Activated B cell treated with CpG ODN at 0.5 μM for 24 hours (primary cell): ENCODE results near the gene PES1. TPM values are rescaled to one million over a fixed set of nuclear protein-coding genes. Genes with fewer than 3 reads are reported as not detected.

Source experiments
- ATAC-seq: fragments of 200-7000 bp; cut with Tn5 transposase; one replicate; pipeline ENCODE4 v1.10.0; 2021; ENCODE audit warnings: low read depth, mild to moderate bottlenecking, moderate library complexity
- CTCF ChIA-PET: fragments of 350-600 bp; sonication (Branson Sonifier 250); formaldehyde crosslinking; loops from one replicate; lab custom pipeline; 2021; ENCODE audit warnings: antibody characterized with exemption; lab: Charles Lee
- POLR2A ChIA-PET: fragments of 350-600 bp; sonication (Branson Sonifier 250); formaldehyde crosslinking; loops from one replicate; lab custom pipeline; 2021; ENCODE audit warnings: antibody characterized with exemption; lab: Charles Lee
- DNase-seq: peaks from one replicate; pipeline ENCODE4 v3.0.0; 2022
- H3K27ac Mint-ChIP-seq: one replicate; pipeline ENCODE4 v1.8.0; 2020; ENCODE audit warnings: mixed read lengths
- H3K27me3 Mint-ChIP-seq: one replicate; pipeline ENCODE4 v1.8.0; 2021; ENCODE audit warnings: mixed read lengths
- H3K36me3 Mint-ChIP-seq: one replicate; pipeline ENCODE4 v1.8.0; 2021; ENCODE audit warnings: low read depth, mixed read lengths
- H3K4me1 Mint-ChIP-seq: one replicate; pipeline ENCODE4 v1.8.0; 2021; ENCODE audit warnings: mixed read lengths
- H3K4me3 Mint-ChIP-seq: one replicate; pipeline ENCODE4 v1.8.0; 2020; ENCODE audit warnings: mild to moderate bottlenecking, mixed read lengths
- H3K9me3 Mint-ChIP-seq: one replicate; pipeline ENCODE4 v1.8.0; 2020; ENCODE audit warnings: mixed read lengths
- intact Hi-C: fragments of 100-400 bp; cut with micrococcal nuclease; formaldehyde crosslinking; loops from one replicate; pipeline ENCODE4 v1.15.1; 2024
- total RNA-seq: library from RNA; stranded (reverse); gene quantifications from 2 replicates; pipeline ENCODE4 v1.2.3, GENCODE V29; 2022
- TF ChIP-seq, protein P1 (sequence below): fragments of 200-600 bp; IDR thresholded peaks from one replicate; pipeline ENCODE4 v1.8.0; 2022; ENCODE audit warnings: antibody characterized with exemption, mild to moderate bottlenecking

PES1 gene
- total RNA-seq, 1 donor from 2014 or later, result 124 TPM

DNA sequence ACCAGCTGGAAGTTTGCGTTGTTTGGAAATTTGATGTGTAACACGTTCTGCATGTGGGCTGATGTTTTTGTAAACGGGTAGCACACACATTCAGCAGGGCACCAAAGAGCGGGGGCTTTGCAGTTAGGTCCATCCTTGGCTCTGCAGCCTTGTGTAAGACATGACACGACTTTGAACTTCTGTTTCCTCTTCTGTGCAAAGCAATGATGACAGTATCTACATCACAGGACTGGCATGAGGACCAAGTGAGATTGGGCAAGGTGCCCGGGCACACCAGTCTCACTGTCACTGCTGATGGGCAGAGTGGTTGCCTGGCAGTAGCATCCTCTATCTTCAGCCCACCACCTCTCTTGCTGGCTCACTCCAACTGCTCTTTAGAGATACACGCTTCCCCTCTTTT, 18.6 kb upstream of the PES1 start:
- intact Hi-C loops, result no loop called here
- no peak for DNase-seq
- POLR2A ChIA-PET, result no interaction called here
- H3K9me3 Mint-ChIP-seq, result no peaks in the 10 kb centered on the region
- no peak overlapping the region for H3K27ac Mint-ChIP-seq
- no peak overlapping the region for H3K4me3 Mint-ChIP-seq
- H3K4me1 Mint-ChIP-seq, result peaks cover 35% of the 10 kb centered on the region
- no peaks in the 10 kb centered on the region for H3K36me3 Mint-ChIP-seq
- H3K27me3 Mint-ChIP-seq, result peaks cover 8% of the 10 kb centered on the region
- TF ChIP-seq, protein P1, sequence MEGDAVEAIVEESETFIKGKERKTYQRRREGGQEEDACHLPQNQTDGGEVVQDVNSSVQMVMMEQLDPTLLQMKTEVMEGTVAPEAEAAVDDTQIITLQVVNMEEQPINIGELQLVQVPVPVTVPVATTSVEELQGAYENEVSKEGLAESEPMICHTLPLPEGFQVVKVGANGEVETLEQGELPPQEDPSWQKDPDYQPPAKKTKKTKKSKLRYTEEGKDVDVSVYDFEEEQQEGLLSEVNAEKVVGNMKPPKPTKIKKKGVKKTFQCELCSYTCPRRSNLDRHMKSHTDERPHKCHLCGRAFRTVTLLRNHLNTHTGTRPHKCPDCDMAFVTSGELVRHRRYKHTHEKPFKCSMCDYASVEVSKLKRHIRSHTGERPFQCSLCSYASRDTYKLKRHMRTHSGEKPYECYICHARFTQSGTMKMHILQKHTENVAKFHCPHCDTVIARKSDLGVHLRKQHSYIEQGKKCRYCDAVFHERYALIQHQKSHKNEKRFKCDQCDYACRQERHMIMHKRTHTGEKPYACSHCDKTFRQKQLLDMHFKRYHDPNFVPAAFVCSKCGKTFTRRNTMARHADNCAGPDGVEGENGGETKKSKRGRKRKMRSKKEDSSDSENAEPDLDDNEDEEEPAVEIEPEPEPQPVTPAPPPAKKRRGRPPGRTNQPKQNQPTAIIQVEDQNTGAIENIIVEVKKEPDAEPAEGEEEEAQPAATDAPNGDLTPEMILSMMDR, result no peak
- ATAC-seq, result no peak
- CTCF ChIA-PET, result interaction anchor here (1.0 kb wide), 1 partner anchor 145 kb away, joined by 3 read pairs; no protein-coding TSS in a partner anchor

DNA sequence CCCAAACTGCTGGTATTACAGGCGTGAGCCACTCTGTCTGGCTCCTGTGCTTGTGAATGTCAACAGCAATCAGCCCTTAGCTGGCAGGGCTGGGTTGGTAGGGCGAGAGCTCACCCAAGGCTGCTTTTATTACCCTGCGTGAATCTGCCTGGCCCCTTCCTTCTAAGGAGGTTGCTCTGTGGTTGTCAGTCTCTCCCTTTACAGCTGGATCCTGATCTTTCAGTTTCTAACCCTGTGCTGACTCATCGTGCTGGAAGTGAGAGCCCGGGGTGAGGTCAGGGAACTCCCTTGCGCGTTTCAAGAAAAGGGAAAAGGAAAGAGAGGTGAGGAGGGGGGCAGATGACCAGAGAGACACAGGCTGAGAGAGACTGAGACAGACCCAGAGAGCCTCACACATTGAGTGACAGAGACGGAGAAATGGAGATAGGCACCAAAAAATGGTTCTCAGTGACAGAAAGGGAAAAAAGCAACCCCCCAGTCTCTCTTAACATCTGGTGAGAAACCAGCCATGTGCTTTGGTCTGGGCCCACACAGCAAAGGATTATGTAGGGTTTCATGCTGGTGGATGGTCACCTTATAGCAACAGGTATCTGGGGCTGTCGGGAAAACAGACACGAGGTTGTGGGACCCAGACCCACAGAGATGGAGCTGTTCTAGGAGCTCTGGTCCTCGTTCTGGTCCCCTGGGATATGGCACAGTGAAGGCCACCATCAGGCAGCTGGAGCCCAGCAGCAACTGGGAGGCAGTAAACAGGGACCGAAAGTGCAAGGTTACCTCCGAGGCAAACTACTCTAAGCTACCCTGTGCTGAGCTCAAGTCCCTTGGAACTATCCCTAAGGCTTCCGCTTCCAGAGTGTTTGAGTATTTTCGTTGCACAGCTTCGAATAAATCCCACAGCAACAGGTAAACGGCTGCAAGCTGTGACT, 17.8 kb upstream of the PES1 start:
- no peak overlapping the region for H3K27ac Mint-ChIP-seq
- POLR2A ChIA-PET, result interaction anchor here (0.6 kb wide), 1 partner anchor 224 kb away, joined by 6 read pairs; no protein-coding TSS in a partner anchor
- TF ChIP-seq, protein P1, result no peak

DNA sequence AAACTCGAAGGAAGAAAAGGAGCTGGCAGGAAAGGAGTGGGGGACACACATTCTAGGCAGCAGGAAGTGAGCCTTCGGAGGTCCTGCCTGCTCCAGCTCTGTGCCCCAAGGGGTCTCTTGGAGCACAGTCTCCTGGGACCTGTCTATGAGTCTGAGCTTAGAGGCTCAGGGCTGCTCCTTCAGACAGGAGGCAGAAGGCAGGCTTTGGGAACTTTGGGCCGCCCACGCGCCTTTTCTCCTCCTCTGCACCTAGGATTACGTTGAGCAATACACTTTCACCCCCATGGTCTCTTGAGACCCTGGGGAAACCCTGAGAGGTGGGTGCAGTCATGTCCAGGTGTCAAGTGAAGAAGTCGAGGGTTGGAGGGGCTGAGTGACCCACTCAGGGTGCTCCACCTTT, 16.2 kb upstream of the PES1 start:
- H3K9me3 Mint-ChIP-seq, result no peaks in the 10 kb centered on the region
- ChIA-PET POLR2A (interaction anchor here (0.9 to 1.4 kb wide), 2 partner anchors 16 to 553 kb away, joined by 3 to 8 read pairs; partner anchors contain the start of gene PES1), CTCF (interaction anchor here (2.7 kb wide), 1 partner anchor 27 kb away, joined by 11 read pairs; the partner anchor contains the start of gene SLC35E4)
- H3K36me3 Mint-ChIP-seq, result no peaks in the 10 kb centered on the region
- intact Hi-C loops, result no loop called here
- H3K27ac Mint-ChIP-seq, result no peak overlapping the region
- ATAC-seq (no peak), DNase-seq (no peak)
- H3K27me3 Mint-ChIP-seq, result peaks cover 5% of the 10 kb centered on the region
- H3K4me1 Mint-ChIP-seq, result peaks cover 35% of the 10 kb centered on the region
- TF ChIP-seq, protein P1, result no peak
- H3K4me3 Mint-ChIP-seq, result no peak overlapping the region

More for the DNA sequence above, 17.8 kb upstream of the PES1 start:
- H3K36me3 Mint-ChIP-seq, result no peaks in the 10 kb centered on the region
- intact Hi-C loops, result no loop called here
- no peaks in the 10 kb centered on the region for H3K9me3 Mint-ChIP-seq
- ATAC-seq (no peak), DNase-seq (no peak)
- CTCF ChIA-PET, result interaction anchor here (1.0 kb wide), 1 partner anchor 146 kb away, joined by 3 read pairs; no protein-coding TSS in a partner anchor
- H3K27me3 Mint-ChIP-seq, result peaks cover 8% of the 10 kb centered on the region
- peaks cover 35% of the 10 kb centered on the region for H3K4me1 Mint-ChIP-seq
- H3K4me3 Mint-ChIP-seq, result no peak overlapping the region

DNA sequence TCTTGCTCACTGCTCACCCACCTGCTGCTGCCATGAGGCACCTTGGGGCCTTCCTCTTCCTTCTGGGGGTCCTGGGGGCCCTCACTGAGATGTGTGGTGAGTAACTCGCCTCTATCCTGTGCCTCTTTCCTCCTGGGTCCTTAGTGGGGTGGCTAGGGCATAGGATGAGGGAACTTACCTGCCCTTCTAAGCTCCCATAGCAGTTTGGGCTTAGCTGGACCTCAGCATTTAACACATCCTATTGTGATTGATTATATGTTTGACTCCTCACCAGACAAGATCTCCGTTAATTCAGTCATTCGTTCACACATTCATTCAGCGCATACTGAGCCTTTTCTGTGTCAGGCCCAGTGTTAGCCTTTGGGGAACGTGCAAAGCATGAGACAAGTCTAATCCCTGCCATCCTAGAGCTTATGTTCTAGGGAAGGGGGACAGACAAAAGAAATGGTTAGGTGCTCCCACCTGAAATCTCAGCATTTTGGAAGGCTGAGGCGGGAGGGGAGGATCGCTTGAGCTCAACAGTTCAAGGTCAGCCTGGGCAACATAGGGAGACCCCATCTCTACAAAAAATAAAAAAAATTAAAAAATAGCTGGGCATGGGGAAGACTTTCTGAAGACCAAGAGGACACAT, 15.7 kb upstream of the PES1 start:
- no peak overlapping the region for H3K27ac Mint-ChIP-seq

More for the DNA sequence above, 15.7 kb upstream of the PES1 start:
- no peaks in the 10 kb centered on the region for H3K9me3 Mint-ChIP-seq
- H3K4me3 Mint-ChIP-seq, result peak overlapping the region; percentile 83
- TF ChIP-seq, protein P1, result no peak
- ATAC-seq (no peak), DNase-seq (no peak)
- intact Hi-C loops, result no loop called here
- ChIA-PET CTCF (interaction anchor here (0.5 to 2.7 kb wide), 2 partner anchors 27 to 551 kb away, joined by 4 to 11 read pairs; partner anchors contain the start of gene SLC35E4), POLR2A (interaction anchor here (0.6 to 1.4 kb wide), 4 partner anchors 15 to 730 kb away, joined by 3 to 8 read pairs (median 4); partner anchors contain the start of gene PES1)
- peaks cover 5% of the 10 kb centered on the region for H3K27me3 Mint-ChIP-seq
- H3K4me1 Mint-ChIP-seq, result peaks cover 35% of the 10 kb centered on the region
- H3K36me3 Mint-ChIP-seq, result no peaks in the 10 kb centered on the region
